GM19193 (cell line): ENCODE measurements around the gene ZNF444.

Experiments
- POLR2A ChIP-seq: IDR thresholded peaks from 4 replicates; pipeline ENCODE4 v1.6.1; 2011; ENCODE audit not compliant: insufficient read depth, insufficient read length; ENCODE audit errors: extremely low read depth

The ZNF444 gene

GRCh38 chr19:56131651-56132050 lies 9.4 kb upstream of the ZNF444 start:
- no peak for TF ChIP-seq POLR2A

GRCh38 chr19:56132316-56132822 lies 8.7 kb upstream of the ZNF444 start:
- no peak for TF ChIP-seq POLR2A

- no peak for TF ChIP-seq POLR2A
Observed at GRCh38 chr19:56133858-56134653, 7.0 kb upstream of the ZNF444 start.

DNA sequence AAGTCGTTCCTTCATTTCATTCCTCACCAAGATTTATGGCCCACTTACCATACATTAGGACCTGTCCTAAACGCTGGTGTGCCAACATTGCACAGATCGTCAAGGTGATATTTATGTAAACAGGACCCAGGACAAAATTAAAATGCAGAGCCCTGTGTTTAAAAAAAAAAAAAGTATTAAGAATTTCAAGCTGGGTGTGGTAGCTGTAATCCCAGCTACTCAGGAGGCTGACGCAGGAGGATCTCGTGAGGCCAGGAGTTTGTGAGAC lies 6.5 kb upstream of the ZNF444 start:
- no peak for TF ChIP-seq POLR2A

GRCh38 chr19:56136362-56136761 lies 4.7 kb upstream of the ZNF444 start:
- TF ChIP-seq POLR2A = no peak

- TF ChIP-seq POLR2A = no peak
Observed at GRCh38 chr19:56137405-56137804, 3.7 kb upstream of the ZNF444 start.

- no peak for TF ChIP-seq POLR2A
Observed at GRCh38 chr19:56138069-56138468, 3.0 kb upstream of the ZNF444 start.

DNA sequence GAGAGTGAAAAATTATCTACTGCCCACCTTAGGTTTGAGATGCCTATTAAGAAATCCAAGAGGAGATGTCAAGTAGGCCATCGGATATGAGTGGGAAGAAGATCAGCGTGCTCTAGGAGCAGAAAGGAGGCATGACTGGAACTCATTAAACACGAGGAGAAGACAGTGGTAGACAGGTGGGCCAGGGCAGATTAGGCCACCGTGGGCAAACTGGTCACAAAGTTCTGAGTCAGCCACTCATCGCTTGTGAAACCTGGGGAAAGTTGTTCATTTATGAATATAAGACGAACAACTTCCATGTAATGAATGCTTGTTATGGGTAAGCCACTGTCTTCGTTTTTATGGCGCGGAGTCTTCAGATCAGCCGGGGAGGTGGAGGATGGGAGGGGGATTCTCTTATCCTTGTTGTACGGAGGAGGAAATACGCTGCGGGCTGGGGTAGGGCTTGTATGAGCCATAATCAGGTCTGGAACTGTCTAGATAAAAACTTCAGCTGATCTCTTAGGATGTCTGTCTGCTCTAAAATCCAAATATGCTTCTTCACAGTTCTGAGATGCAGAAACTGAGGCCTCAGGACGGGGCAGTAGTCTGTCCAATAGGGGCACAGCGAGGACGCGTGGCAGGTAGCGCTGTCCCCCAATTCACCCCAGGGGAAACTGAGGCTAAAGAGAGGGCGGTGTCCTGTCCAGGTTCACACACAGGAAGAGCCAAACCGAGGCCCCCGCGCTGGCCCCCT lies 1.1 kb upstream of the ZNF444 start:
- TF ChIP-seq POLR2A = no peak

DNA sequence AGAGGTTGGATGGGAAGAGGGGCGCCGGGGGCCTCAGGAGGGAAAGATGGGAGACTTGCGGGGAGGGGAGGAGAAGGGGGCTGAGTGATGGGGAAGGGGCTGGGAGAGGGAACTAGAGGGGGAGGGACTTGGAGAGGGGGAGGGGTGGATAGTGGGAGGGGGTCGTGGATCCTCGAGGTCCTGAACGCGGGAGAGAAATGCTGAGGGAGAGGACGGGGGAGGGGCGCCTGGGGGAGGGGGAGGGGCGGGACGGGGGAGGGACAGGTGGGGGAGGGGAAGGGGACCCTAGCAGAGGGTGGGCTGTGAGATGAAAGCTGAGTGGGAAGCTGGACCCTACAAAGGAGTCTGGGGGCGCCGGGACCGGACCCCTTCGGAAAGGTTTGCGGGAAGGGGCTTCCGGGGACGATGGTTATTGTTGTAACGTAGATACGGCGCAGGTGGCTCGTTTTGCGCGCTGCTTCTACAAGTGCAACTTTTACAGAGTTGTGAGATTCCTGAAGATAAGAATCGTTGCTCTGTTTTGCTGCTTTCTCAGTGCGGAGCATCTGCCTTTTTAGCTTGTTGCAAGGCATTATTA lies 418 bp downstream of the ZNF444 start:
- TF ChIP-seq POLR2A = no peak

- TF ChIP-seq POLR2A = no peak
Observed at GRCh38 chr19:56142087-56142787, 1.1 kb downstream of the ZNF444 start.

GRCh38 chr19:56142897-56143434 lies 1.9 kb downstream of the ZNF444 start:
- no peak for TF ChIP-seq POLR2A

- TF ChIP-seq POLR2A = no peak
Observed at GRCh38 chr19:56144376-56144775, 3.3 kb downstream of the ZNF444 start.

GRCh38 chr19:56144831-56145230 lies 3.7 kb downstream of the ZNF444 start:
- no peak for TF ChIP-seq POLR2A

DNA sequence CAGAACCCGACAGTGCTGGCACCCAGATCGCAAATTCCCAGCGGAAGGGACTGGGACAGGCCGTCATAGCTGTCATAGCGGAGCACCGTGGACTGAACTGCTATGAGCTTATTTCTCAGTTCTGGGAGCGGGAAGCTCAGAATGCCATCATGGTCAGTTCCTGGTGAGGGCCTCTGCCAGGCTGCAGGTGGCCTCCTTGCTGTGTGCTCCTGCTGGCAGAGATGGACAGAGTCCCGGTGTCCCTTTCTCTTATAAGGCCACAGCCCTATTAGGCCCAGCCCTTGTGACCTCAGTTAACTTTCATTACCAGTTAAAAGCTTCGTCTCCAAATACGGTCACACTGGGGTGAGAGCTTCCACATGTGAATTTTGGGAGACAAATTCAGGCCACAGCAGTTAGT lies 4.6 kb downstream of the ZNF444 start:
- no peak for TF ChIP-seq POLR2A

DNA sequence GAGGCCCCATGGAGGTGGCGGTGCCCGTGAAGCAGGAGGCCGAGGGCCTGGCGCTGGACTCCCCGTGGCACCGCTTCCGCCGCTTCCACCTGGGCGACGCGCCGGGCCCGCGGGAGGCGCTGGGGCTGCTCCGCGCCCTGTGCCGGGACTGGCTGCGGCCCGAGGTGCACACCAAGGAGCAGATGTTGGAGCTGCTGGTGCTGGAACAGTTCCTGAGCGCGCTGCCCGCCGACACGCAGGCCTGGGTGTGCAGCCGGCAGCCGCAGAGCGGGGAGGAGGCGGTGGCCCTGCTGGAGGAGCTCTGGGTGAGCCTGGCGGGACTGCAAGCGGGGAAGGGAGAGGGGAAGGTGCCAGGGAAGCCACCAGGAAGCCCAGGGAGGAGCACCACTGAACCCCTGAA lies 5.8 kb downstream of the ZNF444 start:
- TF ChIP-seq POLR2A = no peak
